ENCODE measurements around the gene AGO4. TPM values are rescaled to one million over a fixed set of nuclear protein-coding genes. Genes with fewer than 3 reads are reported as not detected.

Gene AGO4
- total RNA-seq, 1 experiment from 2014 or later: 12.8 TPM

DNA sequence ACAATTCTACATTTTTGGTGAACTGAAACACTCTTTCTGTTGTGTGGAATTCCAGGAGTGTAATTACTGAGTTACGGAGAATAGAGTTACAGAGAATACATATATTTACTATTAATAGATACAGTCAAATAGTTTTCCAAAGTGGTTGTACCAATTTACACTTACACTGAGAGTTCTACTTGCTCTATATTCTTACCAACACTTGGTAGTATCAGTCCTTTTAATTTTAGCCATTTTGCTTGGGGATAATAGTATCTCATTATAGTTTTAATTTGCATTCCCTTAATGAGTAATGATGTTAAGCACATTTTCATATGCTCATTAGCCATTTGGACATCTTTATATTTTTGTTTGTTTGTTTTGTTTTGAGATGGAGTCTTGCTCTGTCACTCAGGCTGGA, 28.9 kb downstream of the AGO4 start:
- no CpG with 5 or more reads among the region's 1 CpG for WGBS (ENCODE audit: extremely low coverage, insufficient read length, low lambda C conversion rate)
- Histone ChIP-seq H3K9me3 (ENCODE audit: control insufficient read depth, low read depth, low read length) (no peaks in the 10 kb centered on the region), H2BK120ac (ENCODE audit: low read depth, low read length, poor library complexity, severe bottlenecking) (no peak overlapping the region), H2BK20ac (ENCODE audit: low read depth, low read length, poor library complexity, severe bottlenecking) (no peak overlapping the region), H2BK5ac (ENCODE audit: insufficient read length, low read length) (no peak overlapping the region), H4K91ac (ENCODE audit: insufficient read length, low read depth, low read length) (no peak overlapping the region), H3K4ac (ENCODE audit: low read depth, low read length) (no peak overlapping the region), H4K8ac (replicated peaks; ENCODE audit: insufficient read length, low read depth, low read length) (no peak overlapping the region), H3K18ac (ENCODE audit: insufficient read length, low read depth, low read length) (no peak overlapping the region), H3T11ph (ENCODE audit: low read length) (no peak overlapping the region), H3K27ac (ENCODE audit: insufficient read length, low read depth, low read length) (no peak overlapping the region), H3K23me2 (ENCODE audit: insufficient read length, low read depth, low read length, poor library complexity, severe bottlenecking) (no peaks in the 10 kb centered on the region), H4K5ac (ENCODE audit: insufficient read length, low read depth, low read length) (no peak overlapping the region), H3K79me1 (ENCODE audit: insufficient read depth, low read depth, low read length, poor library complexity, severe bottlenecking) (no peaks in the 10 kb centered on the region), H3K4me2 (ENCODE audit: insufficient read depth, insufficient read length, low read length) (no peak overlapping the region), H2BK15ac (ENCODE audit: low read depth, low read length) (no peak overlapping the region), H3K27me3 (ENCODE audit: insufficient read depth, low read length) (no peaks in the 10 kb centered on the region), H3K56ac (ENCODE audit: insufficient read length, low read depth, low read length) (no peak overlapping the region), H3K4me1 (ENCODE audit: insufficient read depth, low read length) (no peaks in the 10 kb centered on the region), H3K23ac (ENCODE audit: insufficient read length, low read depth, low read length) (no peak overlapping the region), H3K9ac (ENCODE audit: extremely low read depth, insufficient read length, low read length) (no peak overlapping the region), H2AK5ac (ENCODE audit: insufficient read length, low read length) (no peak overlapping the region), H2BK12ac (ENCODE audit: insufficient read length, low read depth, low read length) (no peak overlapping the region), H3K79me2 (ENCODE audit: insufficient read depth, low read length) (peaks cover 1% of the 10 kb centered on the region; the same call in 1 of the 2 replicates), H2AFZ (ENCODE audit: low read length) (no peak overlapping the region), H4K20me1 (ENCODE audit: control insufficient read depth, insufficient read depth, insufficient read length) (no peaks in the 10 kb centered on the region), H3K14ac (ENCODE audit: insufficient read depth, low read length) (no peak overlapping the region)
- no peaks in the 10 kb centered on the region for H3K4me1 Mint-ChIP-seq
- H3K27ac Mint-ChIP-seq: no peak overlapping the region; a peak in 1 of 7 replicates
- H3K36me3 Mint-ChIP-seq (ENCODE audit: insufficient read depth in 1 of 3, low read depth in 3 of 3): peaks cover 11 to 51% (median 49%) of the 10 kb centered on the region in 3 experiments; a peak in 6 of 7 replicates
- H3K4me3 Mint-ChIP-seq: no peak overlapping the region
- no peak for DNase-seq
- TF ChIP-seq, protein P1, sequence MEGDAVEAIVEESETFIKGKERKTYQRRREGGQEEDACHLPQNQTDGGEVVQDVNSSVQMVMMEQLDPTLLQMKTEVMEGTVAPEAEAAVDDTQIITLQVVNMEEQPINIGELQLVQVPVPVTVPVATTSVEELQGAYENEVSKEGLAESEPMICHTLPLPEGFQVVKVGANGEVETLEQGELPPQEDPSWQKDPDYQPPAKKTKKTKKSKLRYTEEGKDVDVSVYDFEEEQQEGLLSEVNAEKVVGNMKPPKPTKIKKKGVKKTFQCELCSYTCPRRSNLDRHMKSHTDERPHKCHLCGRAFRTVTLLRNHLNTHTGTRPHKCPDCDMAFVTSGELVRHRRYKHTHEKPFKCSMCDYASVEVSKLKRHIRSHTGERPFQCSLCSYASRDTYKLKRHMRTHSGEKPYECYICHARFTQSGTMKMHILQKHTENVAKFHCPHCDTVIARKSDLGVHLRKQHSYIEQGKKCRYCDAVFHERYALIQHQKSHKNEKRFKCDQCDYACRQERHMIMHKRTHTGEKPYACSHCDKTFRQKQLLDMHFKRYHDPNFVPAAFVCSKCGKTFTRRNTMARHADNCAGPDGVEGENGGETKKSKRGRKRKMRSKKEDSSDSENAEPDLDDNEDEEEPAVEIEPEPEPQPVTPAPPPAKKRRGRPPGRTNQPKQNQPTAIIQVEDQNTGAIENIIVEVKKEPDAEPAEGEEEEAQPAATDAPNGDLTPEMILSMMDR (conservative IDR thresholded peaks at IDR 0.05): no peak
- no peaks in the 10 kb centered on the region for H3K27me3 Mint-ChIP-seq (ENCODE audit: low read depth)
- H3K9me3 Mint-ChIP-seq: no peaks in the 10 kb centered on the region

All from H9 (cell line).